NB4 (cell line): ENCODE measurements around the gene FAM229B.

ENCODE experiments used
- MYC ChIP-seq: IDR thresholded peaks from 2 replicates; pipeline ENCODE4 v1.6.1; 2011; ENCODE audit warnings: low read depth, low read length
- POLR2A ChIP-seq: IDR thresholded peaks from 2 replicates; pipeline ENCODE4 v1.6.1; 2011; ENCODE audit warnings: mild to moderate bottlenecking; ENCODE audit not compliant: insufficient read length; ENCODE audit errors: extremely low read depth
- TF ChIP-seq, protein P1 (sequence below): IDR thresholded peaks from one replicate; pipeline ENCODE4 v1.5.1; 2012; ENCODE audit warnings: low read depth, low read length
- TF ChIP-seq, protein P2 (sequence below): IDR thresholded peaks from 2 replicates; pipeline ENCODE4 v1.6.1; 2011; ENCODE audit warnings: low read depth, low read length

DNA sequence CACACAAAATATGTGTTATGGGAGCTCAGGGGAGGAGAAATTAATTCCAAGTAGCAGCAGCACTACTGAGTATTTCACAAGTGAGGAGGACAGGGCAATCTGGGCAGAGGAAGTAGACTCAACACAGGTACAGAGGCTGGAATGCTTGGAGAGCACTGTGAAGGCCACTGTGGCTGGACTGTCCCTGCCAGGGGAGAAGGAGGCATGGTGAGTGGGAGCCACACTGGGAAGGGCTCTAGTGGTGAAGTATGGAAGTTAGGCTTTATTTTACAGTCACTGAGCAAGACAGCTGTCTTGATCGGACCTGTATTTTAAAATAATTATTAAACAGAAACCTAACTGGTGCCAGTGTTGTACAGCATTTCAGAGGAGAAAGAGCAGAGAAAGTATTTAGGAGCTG is 28.8 kb downstream of the FAM229B start:
- TF ChIP-seq, protein P1, sequence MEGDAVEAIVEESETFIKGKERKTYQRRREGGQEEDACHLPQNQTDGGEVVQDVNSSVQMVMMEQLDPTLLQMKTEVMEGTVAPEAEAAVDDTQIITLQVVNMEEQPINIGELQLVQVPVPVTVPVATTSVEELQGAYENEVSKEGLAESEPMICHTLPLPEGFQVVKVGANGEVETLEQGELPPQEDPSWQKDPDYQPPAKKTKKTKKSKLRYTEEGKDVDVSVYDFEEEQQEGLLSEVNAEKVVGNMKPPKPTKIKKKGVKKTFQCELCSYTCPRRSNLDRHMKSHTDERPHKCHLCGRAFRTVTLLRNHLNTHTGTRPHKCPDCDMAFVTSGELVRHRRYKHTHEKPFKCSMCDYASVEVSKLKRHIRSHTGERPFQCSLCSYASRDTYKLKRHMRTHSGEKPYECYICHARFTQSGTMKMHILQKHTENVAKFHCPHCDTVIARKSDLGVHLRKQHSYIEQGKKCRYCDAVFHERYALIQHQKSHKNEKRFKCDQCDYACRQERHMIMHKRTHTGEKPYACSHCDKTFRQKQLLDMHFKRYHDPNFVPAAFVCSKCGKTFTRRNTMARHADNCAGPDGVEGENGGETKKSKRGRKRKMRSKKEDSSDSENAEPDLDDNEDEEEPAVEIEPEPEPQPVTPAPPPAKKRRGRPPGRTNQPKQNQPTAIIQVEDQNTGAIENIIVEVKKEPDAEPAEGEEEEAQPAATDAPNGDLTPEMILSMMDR = no peak
- no peak for TF ChIP-seq POLR2A
- TF ChIP-seq, protein P2, sequence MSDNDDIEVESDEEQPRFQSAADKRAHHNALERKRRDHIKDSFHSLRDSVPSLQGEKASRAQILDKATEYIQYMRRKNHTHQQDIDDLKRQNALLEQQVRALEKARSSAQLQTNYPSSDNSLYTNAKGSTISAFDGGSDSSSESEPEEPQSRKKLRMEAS = no peak
- no peak for TF ChIP-seq MYC
